ENCODE measurements around the gene WDCP.
"Not testable (repeated sequence)": the region's sequence is repeated elsewhere in the genome, so short reads cannot be mapped to it uniquely, and the experiment has no call there.

The WDCP gene

DNA sequence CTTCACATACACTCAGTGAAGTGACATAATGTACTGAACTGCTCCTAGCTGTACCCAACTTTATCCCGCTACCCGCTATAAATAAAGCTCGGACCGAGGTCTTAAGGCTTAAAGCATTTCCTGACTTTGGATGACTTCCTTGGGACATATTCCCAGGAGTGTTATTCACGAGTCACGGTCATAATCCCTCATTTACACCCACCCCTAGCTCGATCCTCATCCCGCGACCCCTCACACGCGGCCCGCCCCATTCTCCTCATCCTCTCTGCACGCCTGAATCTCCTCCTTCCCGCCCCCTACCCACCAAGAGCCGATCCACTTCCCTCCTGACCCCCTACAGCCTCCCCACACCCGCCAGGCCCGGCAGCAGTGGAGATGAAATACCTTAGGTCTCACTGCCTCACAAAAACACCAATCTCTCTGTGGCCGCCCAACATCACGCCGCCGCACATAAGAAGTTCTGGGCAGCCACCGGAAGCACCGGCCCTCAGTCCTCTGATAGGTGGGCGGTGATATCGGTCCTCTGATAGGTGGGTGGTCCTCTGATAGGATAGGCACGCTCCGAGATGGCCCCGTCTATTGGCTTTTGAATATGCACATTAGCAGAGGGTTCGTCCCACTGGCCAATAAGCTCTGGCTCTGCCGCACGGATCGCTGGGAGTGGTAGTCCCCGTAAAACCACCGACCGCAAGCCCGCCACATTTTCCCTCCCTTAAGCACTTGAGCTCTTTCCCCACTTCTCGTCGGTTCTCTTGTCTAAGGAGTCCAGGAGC is at the start of gene WDCP:
Gene WDCP, minus strand, starts transcription at position 462 of the 773 bp plus-strand sequence. CDS start 7,897 bp downstream, outside the sequence.
- peak within 1 kb of the TSS; percentile 77 for H3K4me3 ChIP-seq (ENCODE audit: low read depth, low read length)
- TF ChIP-seq POLR2A (IDR thresholded peaks at IDR 0.05; ENCODE audit: extremely low read depth, insufficient read length) (peak; percentile 70), MYC (IDR thresholded peaks at IDR 0.05; ENCODE audit: low read depth, low read length) (peak; percentile 64)
- TF ChIP-seq, protein P1, sequence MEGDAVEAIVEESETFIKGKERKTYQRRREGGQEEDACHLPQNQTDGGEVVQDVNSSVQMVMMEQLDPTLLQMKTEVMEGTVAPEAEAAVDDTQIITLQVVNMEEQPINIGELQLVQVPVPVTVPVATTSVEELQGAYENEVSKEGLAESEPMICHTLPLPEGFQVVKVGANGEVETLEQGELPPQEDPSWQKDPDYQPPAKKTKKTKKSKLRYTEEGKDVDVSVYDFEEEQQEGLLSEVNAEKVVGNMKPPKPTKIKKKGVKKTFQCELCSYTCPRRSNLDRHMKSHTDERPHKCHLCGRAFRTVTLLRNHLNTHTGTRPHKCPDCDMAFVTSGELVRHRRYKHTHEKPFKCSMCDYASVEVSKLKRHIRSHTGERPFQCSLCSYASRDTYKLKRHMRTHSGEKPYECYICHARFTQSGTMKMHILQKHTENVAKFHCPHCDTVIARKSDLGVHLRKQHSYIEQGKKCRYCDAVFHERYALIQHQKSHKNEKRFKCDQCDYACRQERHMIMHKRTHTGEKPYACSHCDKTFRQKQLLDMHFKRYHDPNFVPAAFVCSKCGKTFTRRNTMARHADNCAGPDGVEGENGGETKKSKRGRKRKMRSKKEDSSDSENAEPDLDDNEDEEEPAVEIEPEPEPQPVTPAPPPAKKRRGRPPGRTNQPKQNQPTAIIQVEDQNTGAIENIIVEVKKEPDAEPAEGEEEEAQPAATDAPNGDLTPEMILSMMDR (IDR thresholded peaks at IDR 0.05; ENCODE audit: low read depth, low read length) = no peak
- TF ChIP-seq, protein P2, sequence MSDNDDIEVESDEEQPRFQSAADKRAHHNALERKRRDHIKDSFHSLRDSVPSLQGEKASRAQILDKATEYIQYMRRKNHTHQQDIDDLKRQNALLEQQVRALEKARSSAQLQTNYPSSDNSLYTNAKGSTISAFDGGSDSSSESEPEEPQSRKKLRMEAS (IDR thresholded peaks at IDR 0.05; ENCODE audit: low read depth, low read length) = peak; percentile 42
- DNase-seq (ENCODE audit: low read depth) = peak; percentile 100

DNA sequence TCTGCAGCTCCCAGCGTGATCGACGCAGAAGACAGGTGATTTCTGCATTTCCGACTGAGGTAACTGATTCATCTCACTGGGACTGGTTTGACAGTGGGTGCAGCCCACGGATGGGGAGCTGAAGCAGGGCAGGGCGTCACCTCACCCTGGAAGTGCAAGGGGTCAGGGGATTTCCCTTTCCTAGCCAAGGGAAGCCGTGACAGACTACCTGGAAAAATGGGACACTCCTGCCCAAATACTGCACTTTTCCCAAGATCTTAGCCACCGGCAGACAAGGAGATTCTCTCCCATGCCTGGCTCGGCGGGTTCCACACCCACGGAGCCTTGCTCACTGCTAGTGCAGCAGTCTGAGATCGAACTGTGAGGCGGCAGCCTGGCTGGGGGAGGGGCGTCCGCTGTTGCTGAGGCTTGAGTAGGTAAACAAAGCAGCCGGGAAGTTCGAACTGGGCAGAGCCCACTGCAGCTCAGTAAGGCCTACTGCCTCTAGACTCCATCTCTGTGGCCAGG is 48.0 kb upstream of the WDCP start:
- H3K4me3 ChIP-seq (ENCODE audit: low read depth, low read length); DNase-seq (ENCODE audit: low read depth): not testable (repeated sequence)

GRCh38 chr2:24093270-24093669 is 46.1 kb upstream of the WDCP start:
- DNase-seq (ENCODE audit: low read depth); H3K4me3 ChIP-seq (ENCODE audit: low read depth, low read length): not testable (repeated sequence)

DNA sequence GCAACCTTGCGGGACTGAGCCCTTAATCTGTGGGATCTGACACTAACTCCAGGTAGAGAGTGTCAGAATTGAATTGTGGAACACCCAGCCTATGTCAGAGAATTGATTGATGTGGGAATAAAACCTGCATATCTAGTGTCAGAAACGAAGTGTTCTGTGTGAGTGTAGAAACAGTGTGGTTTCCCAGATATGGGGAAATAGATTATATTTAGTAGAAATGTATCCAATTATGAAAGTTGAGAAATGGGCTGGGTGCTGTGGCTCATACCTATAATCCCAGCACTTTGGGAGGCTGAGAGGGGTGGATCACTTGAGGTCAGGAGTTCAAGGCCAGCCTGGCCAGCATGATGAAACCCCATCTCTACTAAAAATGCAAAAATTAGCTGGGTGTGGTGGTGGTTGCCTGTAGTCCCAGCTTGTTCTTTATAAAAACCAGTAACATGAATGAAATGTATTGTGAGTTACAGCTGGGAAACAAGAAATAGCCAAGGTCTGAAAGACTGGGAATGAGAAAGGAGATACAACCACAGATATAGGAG is 41.7 kb upstream of the WDCP start:
- no peak overlapping the region for H3K4me3 ChIP-seq (ENCODE audit: low read depth, low read length)
- TF ChIP-seq, protein P2 (IDR thresholded peaks at IDR 0.05; ENCODE audit: low read depth, low read length) = no peak
- TF ChIP-seq MYC (IDR thresholded peaks at IDR 0.05; ENCODE audit: low read depth, low read length) (no peak), POLR2A (IDR thresholded peaks at IDR 0.05; ENCODE audit: extremely low read depth, insufficient read length) (no peak)
- TF ChIP-seq, protein P1 (IDR thresholded peaks at IDR 0.05; ENCODE audit: low read depth, low read length) = no peak
- DNase-seq (ENCODE audit: low read depth) = no peak

GRCh38 chr2:24087032-24087431 is 39.8 kb upstream of the WDCP start:
- no peak for DNase-seq (ENCODE audit: low read depth)
- TF ChIP-seq POLR2A (IDR thresholded peaks at IDR 0.05; ENCODE audit: extremely low read depth, insufficient read length) = no peak
- H3K4me3 ChIP-seq (ENCODE audit: low read depth, low read length) = no peak overlapping the region

DNA sequence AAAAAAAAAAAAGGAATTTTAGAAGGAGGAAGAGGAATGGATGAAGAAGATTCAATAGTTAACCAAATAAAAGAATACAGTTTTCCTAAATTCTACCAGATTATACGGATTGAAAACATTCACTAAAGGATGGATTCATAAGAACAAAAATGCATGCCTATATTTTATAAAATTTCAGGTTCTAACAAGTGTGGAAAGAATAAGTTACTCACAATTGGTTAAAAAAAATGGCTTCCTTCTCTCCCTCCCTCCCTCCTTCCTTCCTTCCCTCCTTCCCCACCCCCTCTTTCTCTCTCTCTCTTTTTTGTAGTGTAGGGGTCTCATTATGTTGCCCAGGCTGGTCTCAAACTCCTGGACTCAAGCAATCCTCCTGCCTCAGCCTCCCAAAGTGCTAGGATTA is 39.0 kb upstream of the WDCP start:
- TF ChIP-seq POLR2A (IDR thresholded peaks at IDR 0.05; ENCODE audit: extremely low read depth, insufficient read length) (no peak), MYC (IDR thresholded peaks at IDR 0.05; ENCODE audit: low read depth, low read length) (no peak)
- TF ChIP-seq, protein P1 (IDR thresholded peaks at IDR 0.05; ENCODE audit: low read depth, low read length) = no peak
- TF ChIP-seq, protein P2 (IDR thresholded peaks at IDR 0.05; ENCODE audit: low read depth, low read length) = no peak

GRCh38 chr2:24085200-24085489 is 38.0 kb upstream of the WDCP start:
- no peak overlapping the region for H3K4me3 ChIP-seq (ENCODE audit: low read depth, low read length)
- no peak for TF ChIP-seq MYC (IDR thresholded peaks at IDR 0.05; ENCODE audit: low read depth, low read length)
- TF ChIP-seq, protein P1 (IDR thresholded peaks at IDR 0.05; ENCODE audit: low read depth, low read length) = no peak
- TF ChIP-seq, protein P2 (IDR thresholded peaks at IDR 0.05; ENCODE audit: low read depth, low read length) = no peak
- TF ChIP-seq POLR2A (IDR thresholded peaks at IDR 0.05; ENCODE audit: extremely low read depth, insufficient read length) = no peak
- DNase-seq (ENCODE audit: low read depth) = no peak

More for the DNA sequence above, 39.0 kb upstream of the WDCP start:
- no peak for DNase-seq (ENCODE audit: low read depth)
- no peak overlapping the region for H3K4me3 ChIP-seq (ENCODE audit: low read depth, low read length)
